H1 (cell line): Measurements from ENCODE around the gene LYL1. TPM values are rescaled to one million over a fixed set of nuclear protein-coding genes. Genes with fewer than 3 reads are reported as not detected.

Source experiments
- BACH1 ChIP-seq: IDR thresholded peaks from 2 replicates; pipeline ENCODE4 v1.6.1; 2012; ENCODE audit warnings: low read length, improper control_type of control experiment
- BCL11A ChIP-seq, 2 experiments: IDR thresholded peaks; one replicate each; pipeline ENCODE4 v1.6.1; 2011; ENCODE audit warnings: low read depth in 2 of 2, low read length in 2 of 2, mild to moderate bottlenecking in 2 of 2
- HDAC2 ChIP-seq, 2 experiments: fragments of 300-600 bp in 1 of 2; sonication (generic) in 1 of 2; IDR thresholded peaks; 2 replicates each; pipeline ENCODE4 v1.6.1; 2011 to 2012; ENCODE audit warnings: low read depth in 2 of 2, low read length in 2 of 2, mild to moderate bottlenecking in 2 of 2, moderate library complexity in 2 of 2, borderline replicate concordance in 1 of 2, inconsistent platforms in 1 of 2
- POLR2A ChIP-seq, 2 experiments: IDR thresholded peaks; 1 replicate in 1 of 2; 2 replicates in 1 of 2; pipeline ENCODE4 v1.6.1; 2011; ENCODE audit warnings: low read depth in 2 of 2, low read length in 2 of 2, mild to moderate bottlenecking in 2 of 2; ENCODE audit errors: control extremely low read depth in 1 of 2
- RAD21 ChIP-seq, 2 experiments: IDR thresholded peaks in 1 of 2; conservative IDR thresholded peaks in 1 of 2; 2 replicates each; pipeline ENCODE4 v1.6.1; 2011; ENCODE audit warnings: low read depth in 2 of 2, low read length in 2 of 2, improper control_type of control experiment in 1 of 2, inconsistent platforms in 1 of 2, mild to moderate bottlenecking in 1 of 2, moderate library complexity in 1 of 2
- SP4 ChIP-seq: IDR thresholded peaks from 2 replicates; pipeline ENCODE4 v1.6.1; 2012; ENCODE audit warnings: low read length, inconsistent platforms
- SRF ChIP-seq: IDR thresholded peaks from 2 replicates; pipeline ENCODE4 v1.6.1; 2011; ENCODE audit warnings: mild to moderate bottlenecking, low read depth, low read length, moderate library complexity
- TAF7 ChIP-seq: optimal IDR thresholded peaks from 2 replicates; pipeline ENCODE3; 2011; ENCODE audit warnings: low read depth, mild to moderate bottlenecking, inconsistent platforms, low read length, moderate library complexity, borderline replicate concordance
- USF2 ChIP-seq: IDR thresholded peaks from 2 replicates; pipeline ENCODE4 v1.6.1; 2011; ENCODE audit warnings: low read length, improper control_type of control experiment
- polyA plus RNA-seq, 7 experiments: library from polyadenylated mRNA; depleted of rRNA in 3 of 7; stranded (reverse) in 5 of 7; unstranded in 2 of 7; fragments of >200 nt in 5 of 7; fragments of 200-250 nt in 2 of 7; gene quantifications; 1 replicate in 5 of 7; 2 replicates in 1 of 7; 4 replicates in 1 of 7; pipeline versions ENCODE4 v1.2.1 to v1.2.3, GENCODE V29; 2011 to 2013; ENCODE audit warnings: missing spikeins in 2 of 7, mixed read lengths in 2 of 7
- total RNA-seq: library from RNA; stranded (reverse); fragmentation: NEBNext Ultra II Directional; extraction: Animal tissue kit (Norgen Biotek cat#: 25700); gene quantifications from 2 replicates; pipeline ENCODE4 v1.2.1, GENCODE V29; 2021

Gene LYL1
- total and polyA plus RNA-seq, 2 of the 8 experiments (the other 6 are each of a cell fraction or from before 2014, with no cell fraction given): 0.58 to 0.76 TPM

- no peak for TF ChIP-seq TAF7
- no peak for TF ChIP-seq POLR2A (IDR thresholded peaks at IDR 0.05; ENCODE audit: control extremely low read depth in 1 of 2, low read depth in 2 of 2, low read length in 2 of 2)
- no peak for TF ChIP-seq SP4
- TF ChIP-seq BCL11A (IDR thresholded peaks at IDR 0.05; ENCODE audit: low read depth in 2 of 2, low read length in 2 of 2): no peak
- no peak for TF ChIP-seq USF2
- TF ChIP-seq BACH1: no peak
- TF ChIP-seq HDAC2 (IDR thresholded peaks at IDR 0.05; ENCODE audit: borderline replicate concordance in 1 of 2, low read depth in 2 of 2, low read length in 2 of 2): no peak
- peak; percentile 42 to 57 for TF ChIP-seq RAD21 (IDR thresholded peaks at IDR 0.05 in 1 of 2, conservative IDR thresholded peaks at IDR 0.05 in 1 of 2; ENCODE audit: low read depth in 2 of 2, low read length in 2 of 2)
- no peak for TF ChIP-seq SRF
Measured at GRCh38 chr19:13100841-13101589, 1.6 kb downstream of the LYL1 start (continued).
